HG02763 (cell line): ENCODE measurements around the gene FLT1.

Experiments
- ATAC-seq: cut with Tn5 transposase; IDR thresholded peaks from one replicate; pipeline ENCODE4 v1.9.1; 2021; ENCODE audit warnings: mild to moderate bottlenecking, moderate library complexity; ENCODE audit not compliant: unreplicated experiment

The FLT1 gene

DNA sequence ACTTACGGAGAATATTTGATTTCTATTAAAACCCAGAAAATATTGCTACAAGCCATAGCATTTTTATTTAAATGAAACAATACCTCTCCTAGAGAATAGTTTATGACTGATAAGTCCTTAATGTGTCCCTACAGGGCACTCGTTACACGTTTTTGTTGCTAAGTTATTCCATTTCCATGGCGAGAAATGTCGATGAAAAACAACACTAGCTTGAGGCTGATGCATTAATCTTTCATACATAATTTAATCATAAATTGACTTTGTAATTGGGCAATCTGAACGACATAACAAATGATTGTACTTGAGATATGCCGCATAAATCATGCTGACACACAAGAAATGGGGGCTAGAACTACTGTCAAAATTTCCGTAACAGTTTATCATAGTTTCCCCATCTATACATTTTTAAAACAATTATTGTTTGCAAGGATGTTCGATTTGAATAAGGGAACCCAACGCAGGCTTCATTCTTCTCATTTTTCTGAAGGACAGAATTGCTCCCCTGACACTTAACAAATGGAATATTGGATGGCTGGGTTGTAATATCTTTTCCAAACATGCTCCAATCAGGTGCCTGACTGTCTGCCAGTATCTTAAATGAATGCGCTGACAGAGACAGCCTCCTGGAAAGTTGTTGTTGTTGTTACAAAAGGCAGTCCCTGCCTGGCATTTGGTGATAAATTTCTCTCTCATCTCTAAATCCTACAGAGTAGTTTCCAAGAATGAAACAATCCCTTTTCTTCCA lies 61.9 kb downstream of the FLT1 start:
- ATAC-seq = no peak

DNA sequence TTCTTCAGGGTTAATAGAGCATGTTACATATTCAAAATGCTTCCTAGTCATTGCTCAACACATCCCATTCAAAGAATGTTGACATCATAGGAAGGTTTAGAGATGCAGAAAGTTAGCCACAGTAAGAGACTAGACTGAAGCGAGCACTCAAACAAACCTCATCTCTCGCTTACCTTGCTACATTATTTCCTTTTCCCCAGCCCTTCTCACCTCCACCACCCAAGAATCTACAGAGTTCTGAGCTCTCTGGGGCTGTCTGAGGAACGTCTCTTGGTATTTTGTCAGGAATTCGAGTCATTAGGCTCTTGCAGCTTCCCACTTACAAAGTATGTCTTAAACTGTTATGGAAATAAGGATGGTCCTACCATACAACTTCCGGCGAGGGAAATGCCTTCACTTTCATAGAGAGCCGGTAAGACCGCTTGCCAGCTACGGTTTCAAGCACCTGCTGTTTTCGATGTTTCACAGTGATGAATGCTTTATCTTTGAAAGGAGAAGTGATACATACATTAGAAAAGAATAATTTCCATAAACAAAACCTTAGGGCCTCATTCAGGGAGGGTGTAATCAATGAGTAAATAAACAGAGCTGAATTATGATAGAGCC lies 65.1 kb downstream of the FLT1 start:
- peak; percentile 98 for ATAC-seq

DNA sequence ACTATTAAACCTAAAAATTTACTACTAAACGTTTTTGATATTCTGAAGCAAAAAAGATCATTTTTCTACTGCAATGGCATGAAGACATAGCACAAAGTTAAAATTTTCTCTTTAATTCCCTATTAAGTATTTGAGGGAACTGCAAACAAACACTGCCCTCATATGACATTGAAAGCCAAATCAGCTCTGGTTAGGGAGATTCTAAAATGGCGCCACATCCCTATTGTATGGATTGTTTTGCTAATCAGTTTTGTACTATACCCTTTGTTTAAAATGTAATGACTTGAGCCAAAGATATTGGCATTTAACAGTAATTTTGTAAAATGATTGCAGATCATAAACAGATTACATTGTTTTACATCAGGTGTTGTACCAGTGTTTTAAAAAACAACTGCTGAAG lies 65.8 kb downstream of the FLT1 start:
- ATAC-seq = no peak

DNA sequence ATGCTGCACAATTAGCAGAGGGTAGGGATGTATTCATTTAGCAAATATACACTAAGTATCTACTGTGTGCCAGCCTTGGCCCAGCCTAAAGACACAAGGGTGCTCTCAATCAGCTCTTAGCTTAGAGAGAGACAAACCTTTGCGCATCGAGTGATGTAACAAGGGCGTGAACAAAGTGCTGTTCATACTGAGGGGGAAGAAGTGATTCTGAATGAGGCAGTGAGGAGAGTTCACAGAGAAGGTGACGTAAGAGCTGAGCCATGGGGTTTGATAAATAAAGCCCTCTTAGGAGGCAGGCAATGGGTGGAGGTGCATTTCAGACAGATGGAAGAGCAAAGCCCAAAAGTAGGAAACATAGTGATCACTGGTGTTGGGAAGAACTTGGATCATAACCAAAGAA lies 68.5 kb downstream of the FLT1 start:
- ATAC-seq = no peak

DNA sequence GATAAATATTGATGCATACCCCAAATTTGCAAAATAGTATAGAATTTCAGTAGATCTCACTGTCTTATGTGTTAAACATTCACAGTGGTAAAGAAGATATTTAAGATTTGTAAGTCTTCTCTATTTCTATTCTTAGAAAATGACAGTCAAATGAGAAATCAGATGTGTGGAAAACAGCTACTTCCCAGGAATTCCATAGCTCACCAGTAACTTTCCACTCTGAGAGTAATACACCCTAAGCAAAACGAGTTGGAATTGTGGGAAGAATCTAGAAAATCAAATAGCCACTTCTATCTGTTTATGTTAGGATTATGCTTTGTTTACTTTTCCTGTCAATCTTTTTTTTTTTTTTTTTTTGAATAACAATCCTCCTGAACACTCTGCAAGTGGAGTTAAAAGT lies 69.1 kb downstream of the FLT1 start:
- no peak for ATAC-seq

DNA sequence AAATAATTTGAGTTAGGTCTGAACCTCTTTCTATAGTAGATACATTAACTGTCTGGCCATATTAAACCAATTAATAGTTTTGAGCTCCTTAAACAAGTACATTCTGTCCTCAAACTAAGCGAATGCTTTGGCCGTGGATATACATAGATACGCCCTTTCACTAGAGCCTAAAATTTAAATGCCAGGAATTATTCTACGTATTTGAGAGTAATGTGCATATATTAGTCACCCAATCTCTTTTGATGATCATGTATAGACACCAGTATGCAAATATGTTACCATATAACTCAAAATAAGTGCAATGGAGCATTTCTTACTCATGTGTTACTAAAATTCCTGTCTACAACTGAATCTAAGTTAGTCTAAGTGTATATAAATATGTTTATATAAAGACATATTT lies 70.4 kb downstream of the FLT1 start:
- ATAC-seq = no peak

DNA sequence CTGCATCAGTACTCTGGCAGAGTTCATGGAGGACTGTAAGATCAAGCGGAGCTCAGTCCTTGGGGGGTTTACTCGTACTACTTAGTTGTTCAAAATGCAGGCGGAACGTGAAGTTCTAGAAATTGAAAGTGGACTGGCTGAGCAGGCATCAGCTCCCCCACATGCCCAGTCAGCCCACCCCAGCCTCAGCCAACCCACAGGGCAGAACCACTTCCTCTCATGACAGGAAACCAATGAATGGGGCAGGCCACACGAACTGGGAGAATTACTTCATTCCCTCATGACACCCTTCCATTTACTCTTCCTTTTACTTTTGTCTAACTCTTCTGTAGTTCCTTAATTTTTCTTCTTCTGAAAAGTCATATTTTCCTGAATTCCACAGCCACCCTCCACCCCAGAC lies 71.9 kb downstream of the FLT1 start:
- peak; percentile 79 for ATAC-seq

DNA sequence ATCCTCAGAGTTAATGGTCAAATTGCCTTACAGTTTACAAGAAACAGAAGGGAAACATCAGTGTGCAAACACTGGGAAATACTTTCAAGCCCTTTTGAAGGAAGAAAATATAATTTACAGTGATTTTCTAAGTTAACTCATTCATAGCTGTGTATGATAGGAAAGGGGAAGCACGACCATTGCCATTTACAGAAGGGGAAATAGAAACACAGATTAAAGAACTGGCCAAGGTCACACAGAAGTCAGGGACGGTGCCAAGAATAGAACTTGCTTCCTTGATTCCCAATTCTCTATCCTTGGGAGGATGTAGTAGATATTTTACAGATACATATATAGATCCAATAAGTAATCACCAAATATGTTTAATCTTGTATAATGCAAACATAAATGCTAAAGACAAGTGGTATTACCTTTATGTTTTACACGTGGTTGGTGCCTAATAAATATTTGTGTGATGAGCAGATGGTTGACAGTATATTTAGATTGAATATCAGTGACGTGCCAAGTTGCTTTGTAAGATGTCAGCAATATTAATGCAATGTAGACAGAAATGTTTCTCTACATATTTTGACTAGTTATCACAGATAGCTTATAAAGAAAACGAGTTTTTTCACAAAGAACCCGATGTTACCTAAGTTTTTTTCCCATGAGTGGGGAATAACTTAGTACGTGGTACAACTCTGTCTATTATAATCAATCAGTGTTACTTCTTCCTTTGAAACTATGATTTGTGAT lies 73.1 kb downstream of the FLT1 start:
- ATAC-seq = no peak

DNA sequence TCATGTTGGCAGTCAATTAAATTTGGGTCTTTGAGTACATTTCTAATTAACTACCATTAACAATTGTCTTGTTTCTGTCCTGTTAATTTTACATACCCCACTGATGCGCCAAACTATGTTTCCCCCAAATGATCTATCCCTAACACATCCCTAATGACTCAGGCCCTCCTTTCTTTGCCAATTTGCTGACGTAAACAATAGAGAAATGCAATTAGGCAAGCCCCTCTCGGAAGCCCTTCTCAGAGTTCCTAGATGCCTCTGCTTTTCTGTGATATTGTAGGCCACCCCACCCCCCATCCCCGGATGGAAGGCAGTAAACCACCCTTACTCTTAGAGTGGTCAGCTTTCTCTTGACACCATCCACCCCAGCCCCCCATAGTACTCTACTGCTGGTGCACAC lies 74.2 kb downstream of the FLT1 start:
- ATAC-seq = no peak

DNA sequence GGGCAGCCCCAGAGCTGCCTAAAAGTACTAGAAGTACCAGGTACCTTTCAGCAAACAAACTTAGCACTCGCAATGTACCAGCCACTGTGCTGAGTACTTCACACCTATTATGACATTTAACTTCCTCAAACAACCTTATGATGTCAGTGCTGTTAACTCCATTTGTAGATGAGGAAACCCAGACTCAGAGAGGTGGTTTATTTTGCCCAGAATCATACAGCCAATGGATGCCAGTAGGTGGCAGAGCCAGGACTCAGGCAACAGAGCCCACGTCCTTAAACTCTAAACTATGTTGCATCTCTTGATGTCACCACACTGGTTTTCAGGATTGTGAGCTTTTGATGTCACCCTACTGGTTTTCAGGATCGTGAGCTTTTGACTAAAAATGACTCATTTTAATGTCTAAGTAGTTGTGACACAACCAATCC lies 78.9 kb downstream of the FLT1 start:
- no peak for ATAC-seq

DNA sequence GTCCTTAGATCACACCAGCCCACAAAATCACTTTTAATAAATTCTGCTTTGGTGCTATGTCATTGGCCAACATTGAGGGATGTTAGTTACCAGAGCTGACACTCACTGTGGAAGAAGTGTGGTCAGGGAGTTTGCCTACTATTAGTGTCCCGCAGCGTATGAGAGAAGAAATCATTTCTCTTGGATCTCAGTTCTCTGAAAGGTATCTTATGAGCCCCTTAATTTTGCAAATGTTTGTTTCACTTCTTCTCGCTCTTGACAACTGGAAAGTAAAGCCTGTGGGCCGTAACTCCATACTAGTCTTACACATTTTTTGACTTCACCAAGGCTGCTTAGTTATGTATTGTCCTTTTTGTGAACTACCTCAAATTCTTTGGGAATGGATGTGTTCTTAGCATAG lies 80.9 kb downstream of the FLT1 start:
- ATAC-seq = no peak

DNA sequence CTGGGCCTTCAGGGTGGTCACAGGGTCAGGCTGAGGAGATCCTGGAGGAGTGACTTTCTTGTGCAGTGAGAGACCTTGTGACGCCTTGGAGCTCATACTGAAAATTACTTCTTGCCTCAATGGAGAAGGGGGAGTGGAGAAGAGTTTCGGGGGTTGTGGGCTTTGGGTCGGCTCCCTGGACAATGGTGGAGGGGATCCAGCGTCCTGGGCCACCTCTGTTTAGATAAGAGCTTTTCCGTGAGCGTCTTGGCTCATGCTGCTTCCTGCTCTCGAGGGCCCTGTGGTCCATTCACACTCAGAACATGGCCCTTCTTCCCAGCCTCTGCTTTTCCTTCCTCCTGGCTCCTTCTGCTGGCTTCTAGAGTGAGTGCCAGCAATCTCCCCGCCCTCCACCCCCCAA lies 81.9 kb downstream of the FLT1 start:
- ATAC-seq = no peak

DNA sequence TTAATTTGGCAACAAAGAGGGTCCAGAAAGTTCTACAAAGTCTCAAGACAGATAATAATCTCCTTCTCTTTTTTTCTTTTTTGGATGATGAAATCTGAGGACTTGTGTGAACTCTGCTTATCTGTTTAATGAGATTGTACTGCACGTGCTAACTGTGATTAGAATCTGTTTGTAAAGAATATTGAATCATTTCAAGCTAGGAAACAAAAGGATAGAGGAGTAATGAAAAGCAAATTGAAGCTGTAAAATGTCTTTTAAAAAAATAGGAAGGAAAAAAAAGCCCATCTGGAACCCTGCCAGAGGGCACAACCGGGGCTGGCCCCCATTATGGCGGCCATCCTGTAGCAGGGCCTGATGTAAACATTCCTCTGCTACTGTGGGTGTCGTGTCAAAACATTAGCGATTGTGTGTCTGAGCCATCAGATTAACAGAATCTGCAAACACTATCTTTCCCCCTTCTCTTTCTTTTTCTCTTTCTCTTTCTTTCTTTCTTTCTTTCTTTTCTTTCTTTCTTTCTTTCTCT lies 83.0 kb downstream of the FLT1 start:
- no peak for ATAC-seq

DNA sequence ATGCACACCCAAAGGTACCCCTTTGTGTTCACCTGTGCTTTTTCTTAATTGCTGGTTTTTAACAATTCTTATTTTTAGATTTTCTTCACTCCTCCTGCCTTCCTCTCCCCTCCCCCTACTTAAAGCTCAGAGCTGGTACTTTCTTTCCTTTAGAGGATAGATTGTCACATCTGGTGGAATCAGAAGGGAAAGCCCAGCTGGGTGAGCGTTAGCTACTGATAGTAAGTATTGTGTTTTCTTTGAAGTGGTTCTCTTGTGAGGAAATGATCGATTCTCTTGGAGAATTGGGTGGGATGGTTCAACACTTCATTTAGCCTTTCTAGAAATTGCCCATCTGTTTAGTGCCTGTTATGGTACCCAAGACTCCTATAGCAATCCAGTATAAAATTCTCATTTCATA lies 84.8 kb downstream of the FLT1 start:
- ATAC-seq = no peak

DNA sequence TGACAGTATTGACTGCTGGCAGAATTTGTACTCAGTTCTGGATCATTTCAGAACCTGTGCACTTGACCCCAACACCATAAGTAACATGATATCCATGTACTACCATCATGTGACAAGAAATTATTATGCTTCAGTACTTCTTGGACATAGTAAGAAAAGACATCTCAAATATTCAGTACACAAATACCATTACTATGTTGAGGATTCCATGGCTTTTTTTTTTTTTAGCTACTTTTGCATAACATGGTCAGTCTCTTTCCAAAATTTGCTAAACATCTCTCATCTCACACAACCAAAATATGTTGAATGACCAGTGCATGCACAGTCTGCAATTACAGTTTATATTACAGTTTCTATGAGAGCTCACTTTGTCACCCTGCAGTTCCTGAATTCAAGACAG lies 85.3 kb downstream of the FLT1 start:
- ATAC-seq = no peak

DNA sequence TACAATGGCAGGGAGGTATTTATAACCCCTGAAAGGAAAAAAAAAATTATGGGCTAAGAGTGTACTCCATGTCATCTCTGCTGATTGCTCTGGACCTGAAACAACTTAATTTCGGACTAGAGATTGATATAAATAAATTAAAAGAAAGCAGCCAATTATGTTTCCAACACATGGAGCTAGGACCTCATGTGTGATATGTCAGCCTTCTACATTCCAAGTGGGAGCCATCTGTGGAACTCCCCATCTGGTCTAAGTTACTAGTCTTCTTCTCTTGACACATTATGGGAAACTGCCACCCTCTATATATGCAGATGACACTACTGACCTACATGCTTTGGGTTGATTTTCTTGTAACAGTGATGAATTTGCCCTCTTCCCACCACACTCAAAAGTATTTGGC lies 86.1 kb downstream of the FLT1 start:
- ATAC-seq = no peak

DNA sequence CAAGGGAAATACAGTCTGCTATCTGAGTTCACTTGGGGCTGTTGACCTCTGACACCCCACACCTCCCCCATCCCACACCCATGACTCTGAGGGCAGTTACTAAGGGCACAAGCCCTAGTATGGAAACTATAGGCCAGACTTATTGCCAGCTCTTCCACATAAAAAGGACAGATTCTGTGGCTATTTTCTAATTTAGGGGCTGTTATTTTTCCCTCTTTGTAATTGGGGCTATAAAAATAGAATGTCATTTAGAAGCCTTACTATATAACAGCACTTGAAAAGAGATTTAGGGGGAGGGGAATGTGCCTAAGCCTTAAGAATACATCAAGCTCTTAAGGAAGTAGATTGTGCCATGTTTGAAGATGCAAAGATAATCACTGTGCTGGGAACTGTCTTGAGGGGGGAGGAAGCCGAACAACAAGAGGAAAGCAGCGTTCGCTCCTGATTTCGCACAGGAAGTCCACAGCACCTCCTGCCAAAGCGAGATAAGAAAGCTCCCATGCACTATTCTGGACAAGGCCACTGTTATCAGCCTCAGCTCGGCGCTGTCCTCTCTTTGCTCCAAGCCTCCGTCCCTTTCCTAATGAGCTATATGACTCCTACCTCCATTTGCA lies 86.6 kb downstream of the FLT1 start:
- no peak for ATAC-seq

DNA sequence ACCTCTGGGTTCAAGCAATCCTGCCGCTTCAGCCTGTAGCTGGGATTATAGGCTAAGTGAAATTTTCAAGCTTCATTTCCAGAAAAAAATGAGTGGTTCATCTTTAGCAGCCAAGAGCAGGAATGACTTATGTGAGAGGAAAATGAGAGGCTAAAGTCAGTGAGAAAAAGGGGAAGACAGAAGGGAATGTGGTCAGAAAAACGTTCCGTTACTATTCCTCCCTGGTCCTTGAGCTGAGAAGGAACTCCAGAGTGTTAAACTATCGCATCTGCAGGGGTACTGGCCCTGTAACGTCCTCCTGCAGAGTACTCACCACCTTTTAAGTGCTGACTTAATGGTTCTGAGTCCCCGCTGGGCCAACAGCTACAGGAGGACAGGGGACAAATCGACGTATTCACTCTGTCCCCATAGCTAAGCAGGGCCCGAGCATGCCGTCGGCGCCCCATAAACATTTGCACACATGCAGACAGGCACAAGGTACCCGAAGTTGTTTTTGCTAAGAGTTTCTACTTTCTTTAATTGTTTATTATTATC lies 88.1 kb downstream of the FLT1 start:
- no peak for ATAC-seq

DNA sequence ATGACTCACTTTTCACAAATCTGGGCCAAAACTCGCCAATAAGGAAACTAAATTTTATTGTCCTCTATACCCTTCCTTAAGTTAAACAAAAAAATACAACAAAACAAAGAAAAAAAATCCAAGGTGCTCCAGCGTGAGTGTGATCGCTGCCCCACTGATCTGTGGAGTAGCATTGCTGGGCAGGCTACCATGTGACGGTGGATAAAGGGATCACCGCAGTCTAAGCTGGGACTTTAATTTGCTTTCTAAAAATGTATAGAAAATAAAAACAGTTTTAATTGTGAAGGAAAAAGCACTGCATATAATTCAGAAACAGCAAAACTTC lies 92.9 kb downstream of the FLT1 start:
- ATAC-seq = no peak

DNA sequence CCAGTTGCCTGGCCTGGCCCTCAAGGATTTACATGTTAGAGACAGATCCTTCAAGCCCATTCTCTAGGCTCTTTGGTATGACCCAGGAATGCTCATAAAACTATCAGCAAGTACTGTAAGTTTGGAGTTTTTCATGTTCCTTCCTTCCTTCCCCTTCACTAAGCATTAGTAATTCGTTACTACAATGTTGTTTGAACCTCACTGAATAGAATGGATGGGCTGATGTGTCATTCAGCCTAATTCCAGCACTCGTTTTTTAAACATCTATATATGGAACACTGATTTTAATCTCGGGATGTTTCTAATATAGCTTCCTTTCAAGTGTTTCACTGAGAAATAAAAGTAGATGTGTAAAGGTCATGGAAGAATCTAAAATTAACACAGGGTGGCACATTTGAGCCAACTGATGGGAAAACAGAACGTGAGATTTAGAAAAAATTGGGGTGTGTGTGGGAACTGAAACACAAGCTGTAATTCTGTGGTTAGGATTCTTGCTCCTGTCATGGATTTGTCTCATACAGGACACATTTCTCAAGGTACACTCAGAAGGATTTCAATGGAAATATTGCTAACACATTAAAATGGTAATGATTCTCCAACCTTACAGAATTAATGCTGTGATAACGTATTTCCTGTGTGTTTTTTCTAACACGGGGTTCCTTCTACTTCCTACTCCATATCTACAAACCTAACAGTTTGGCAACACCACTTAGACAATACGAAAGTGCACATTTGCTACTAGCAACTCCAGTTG lies 93.4 kb downstream of the FLT1 start:
- no peak for ATAC-seq

DNA sequence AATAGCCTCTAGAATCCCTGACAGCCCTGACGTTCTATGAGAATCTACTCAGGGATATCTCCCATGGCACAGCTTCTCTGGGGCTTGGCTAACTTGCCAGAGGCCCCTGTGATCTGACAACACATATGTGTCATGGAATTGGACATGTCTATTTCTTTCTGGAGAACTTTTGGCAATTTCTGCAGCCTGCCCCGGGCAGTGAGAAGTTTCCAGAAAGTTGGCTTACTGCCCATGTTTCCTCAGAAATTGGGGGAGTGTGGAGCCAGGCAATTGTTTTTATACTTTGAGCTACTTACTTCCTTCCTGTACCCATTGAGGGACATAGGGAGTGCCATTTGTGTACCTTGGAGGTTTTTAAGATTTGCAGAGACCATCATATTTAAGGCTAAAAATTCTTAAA lies 98.9 kb downstream of the FLT1 start:
- no peak for ATAC-seq
